Esophagus muscularis mucosa (tissue), 4 donors: ENCODE data around the gene MEIOB. TPM values are rescaled to one million over a fixed set of nuclear protein-coding genes. Genes with fewer than 3 reads are reported as not detected.
"Not testable (repeated sequence)": the region's sequence is repeated elsewhere in the genome, so short reads cannot be mapped to it uniquely, and the experiment has no call there.

ENCODE experiments used
- DNase-seq: peaks from one replicate; pipeline ENCODE4 v3.0.0-alpha.2; 2017; ENCODE audit errors: extremely low spot score
- H3K27ac ChIP-seq, 4 donors: fragments of 200-600 bp; sonication (generic); replicated peaks in 1 of 4; 1 replicate in 3 of 4; 2 replicates in 1 of 4; pipeline ENCODE4 v1.5.1; 2016 to 2019; ENCODE audit warnings: mild to moderate bottlenecking in 1 of 4
- H3K27me3 ChIP-seq, 4 donors: fragments of 200-600 bp; sonication (generic); one replicate each; pipeline versions ENCODE4 v1.5.1 to v1.6.0; 2016 to 2019
- H3K36me3 ChIP-seq, 4 donors: fragments of 200-600 bp; sonication (generic); one replicate each; pipeline ENCODE4 v1.5.1; 2016 to 2019
- H3K4me1 ChIP-seq, 4 donors: fragments of 200-600 bp; sonication (generic); one replicate each; pipeline ENCODE4 v1.5.1; 2016 to 2019
- H3K4me3 ChIP-seq, 4 donors: fragments of 200-600 bp; sonication (generic); 1 replicate in 2 of 4; 2 replicates in 2 of 4; pipeline ENCODE4 v1.5.1; 2016 to 2019; ENCODE audit warnings: mild to moderate bottlenecking in 4 of 4, moderate library complexity in 1 of 4
- H3K9me3 ChIP-seq, 4 donors: fragments of 200-600 bp; sonication (generic); 1 replicate in 3 of 4; 2 replicates in 1 of 4; pipeline ENCODE4 v1.5.1; 2016 to 2019
- CTCF ChIP-seq, 3 experiments: fragments of 200-600 bp in 2 of 3; fragments of 450-650 bp in 1 of 3; sonication (generic) in 2 of 3; IDR thresholded peaks; one replicate each; pipeline ENCODE4 v1.5.1; 2017 to 2019; ENCODE audit warnings: antibody characterized with exemption in 3 of 3, mild to moderate bottlenecking in 2 of 3, moderate library complexity in 1 of 3
- EP300 ChIP-seq: sonication (generic); formaldehyde crosslinking; IDR thresholded peaks from one replicate; pipeline ENCODE4 v1.6.1; 2017; ENCODE audit warnings: antibody characterized with exemption
- POLR2A ChIP-seq: fragments of 450-650 bp; IDR thresholded peaks from one replicate; pipeline ENCODE4 v1.6.1; 2017; ENCODE audit warnings: antibody characterized with exemption, moderate library complexity, mild to moderate bottlenecking, low read depth
- POLR2AphosphoS5 ChIP-seq, 2 donors: sonication (generic); formaldehyde crosslinking; IDR thresholded peaks; one replicate each; pipeline ENCODE4 v1.6.1; 2017; ENCODE audit warnings: antibody characterized with exemption in 2 of 2
- WGBS: methylation state at CpG from one replicate; pipeline ENCODE4 v1.1.5; 2018; 5-methylcytosine and 5-hydroxymethylcytosine counted together
- intact Hi-C: fragments of 100-400 bp; cut with DNase I; formaldehyde crosslinking; loops from one replicate; pipeline ENCODE4 v1.15.1; 2023
- total RNA-seq, 4 donors: library from RNA; depleted of rRNA; stranded (reverse); fragments of >200 nt; gene quantifications; one replicate each; pipeline versions ENCODE4 v1.1.0 to v1.2.1, GENCODE V29; 2016

MEIOB gene
- total RNA-seq, 4 donors from 2014 or later: not detected

GRCh38 chr16:1810106-1810505, 61.9 kb downstream of the MEIOB start:
- intact Hi-C loops: no loop called here
- 92% methylated on average over 16 of the region's 16 CpGs for WGBS
- TF ChIP-seq POLR2AphosphoS5 (IDR thresholded peaks at IDR 0.05): no peak
- TF ChIP-seq CTCF (IDR thresholded peaks at IDR 0.05): no peak
- no peak for TF ChIP-seq EP300
- TF ChIP-seq POLR2A: no peak

GRCh38 chr16:1809281-1809801, 62.6 kb downstream of the MEIOB start:
- TF ChIP-seq CTCF (IDR thresholded peaks at IDR 0.05): no peak
- no peak for TF ChIP-seq POLR2A
- no peak for TF ChIP-seq EP300
- no peak for TF ChIP-seq POLR2AphosphoS5 (IDR thresholded peaks at IDR 0.05)
- Histone ChIP-seq H3K27me3 (no peaks in the 10 kb centered on the region), H3K9me3 (no peaks in the 10 kb centered on the region), H3K27ac (no peak overlapping the region), H3K36me3 (peaks cover 33 to 82% (median 62%) of the 10 kb centered on the region in 4 donors), H3K4me1 (peaks cover 0 to 11% (median 10%) of the 10 kb centered on the region in 4 donors), H3K4me3 (no peak overlapping the region)
- 85% methylated on average over 12 of the region's 28 CpGs for WGBS
- intact Hi-C loops: no loop called here
- DNase-seq: no peak

More at GRCh38 chr16:1810106-1810505, 61.9 kb downstream of the MEIOB start:
- DNase-seq: no peak
- peaks cover 0 to 11% (median 10%) of the 10 kb centered on the region in 4 donors for H3K4me1 ChIP-seq
- peaks cover 33 to 85% (median 66%) of the 10 kb centered on the region in 4 donors for H3K36me3 ChIP-seq
- no peak overlapping the region for H3K27ac ChIP-seq
- H3K9me3 ChIP-seq: no peaks in the 10 kb centered on the region
- H3K4me3 ChIP-seq: no peak overlapping the region
- H3K27me3 ChIP-seq: no peaks in the 10 kb centered on the region

- no peaks in the 10 kb centered on the region for H3K27me3 ChIP-seq
- no peak overlapping the region for H3K27ac ChIP-seq
- TF ChIP-seq POLR2A (no peak), POLR2AphosphoS5 (IDR thresholded peaks at IDR 0.05) (no peak), CTCF (IDR thresholded peaks at IDR 0.05) (no peak), EP300 (no peak)
- no peak for DNase-seq
- WGBS: 82% methylated on average over 8 of the region's 18 CpGs
- no peak overlapping the region for H3K4me3 ChIP-seq
- peaks cover 0 to 11% (median 10%) of the 10 kb centered on the region in 4 donors for H3K4me1 ChIP-seq
- H3K36me3 ChIP-seq: peaks cover 33 to 75% (median 58%) of the 10 kb centered on the region in 4 donors
- H3K9me3 ChIP-seq: no peaks in the 10 kb centered on the region
- intact Hi-C loops: no loop called here
These were observed 63.3 kb downstream of the MEIOB start for GRCh38 chr16:1808691-1809090.

GRCh38 chr16:1807626-1808025, 64.3 kb downstream of the MEIOB start:
- no peak overlapping the region for H3K27ac ChIP-seq
- H3K36me3 ChIP-seq: peaks cover 33 to 67% (median 56%) of the 10 kb centered on the region in 4 donors
- intact Hi-C loops: no loop called here
- no peak overlapping the region for H3K4me3 ChIP-seq
- no peaks in the 10 kb centered on the region for H3K27me3 ChIP-seq
- H3K9me3 ChIP-seq: no peaks in the 10 kb centered on the region
- DNase-seq: no peak
- TF ChIP-seq EP300 (no peak), CTCF (IDR thresholded peaks at IDR 0.05) (no peak), POLR2A (no peak), POLR2AphosphoS5 (IDR thresholded peaks at IDR 0.05) (no peak)
- 85% methylated on average over 10 of the region's 10 CpGs for WGBS
- peaks cover 0 to 5% (median 3%) of the 10 kb centered on the region in 4 donors for H3K4me1 ChIP-seq

GRCh38 chr16:1800701-1801100, 71.3 kb downstream of the MEIOB start:
- H3K9me3 ChIP-seq: no peaks in the 10 kb centered on the region
- H3K27ac ChIP-seq: no peak overlapping the region
- 85% methylated on average over 10 of the region's 10 CpGs for WGBS
- no peaks in the 10 kb centered on the region for H3K4me1 ChIP-seq
- intact Hi-C loops: no loop called here
- TF ChIP-seq POLR2A (no peak), EP300 (no peak), CTCF (IDR thresholded peaks at IDR 0.05) (no peak), POLR2AphosphoS5 (IDR thresholded peaks at IDR 0.05) (no peak)
- DNase-seq: no peak
- no peaks in the 10 kb centered on the region for H3K27me3 ChIP-seq
- no peak overlapping the region for H3K4me3 ChIP-seq
- peaks cover 0 to 9% (median 9%) of the 10 kb centered on the region in 4 donors for H3K36me3 ChIP-seq

GRCh38 chr16:1799263-1799662, 72.7 kb downstream of the MEIOB start:
- H3K27me3 ChIP-seq, intact Hi-C loops, H3K4me3 ChIP-seq, H3K4me1 ChIP-seq, DNase-seq, H3K9me3 ChIP-seq, H3K36me3 ChIP-seq, H3K27ac ChIP-seq: not testable (repeated sequence)
- WGBS: 73% methylated on average over 4 of the region's 5 CpGs
